HG03460 (cell line): ENCODE measurements around the gene ARSG.
"Not testable (repeated sequence)": the region's sequence is repeated elsewhere in the genome, so short reads cannot be mapped to it uniquely, and the experiment has no call there.

Experiments used
- ATAC-seq: cut with Tn5 transposase; IDR thresholded peaks from one replicate; pipeline ENCODE4 v1.9.1; 2021; ENCODE audit not compliant: unreplicated experiment

Gene ARSG

GRCh38 chr17:68327823-68328557 is 36.7 kb downstream of the ARSG start:
- ATAC-seq: no peak

- no peak for ATAC-seq
Measured at GRCh38 chr17:68328676-68329075, 37.4 kb downstream of the ARSG start.

- ATAC-seq: no peak
Measured at GRCh38 chr17:68329331-68329730, 38.0 kb downstream of the ARSG start.

DNA sequence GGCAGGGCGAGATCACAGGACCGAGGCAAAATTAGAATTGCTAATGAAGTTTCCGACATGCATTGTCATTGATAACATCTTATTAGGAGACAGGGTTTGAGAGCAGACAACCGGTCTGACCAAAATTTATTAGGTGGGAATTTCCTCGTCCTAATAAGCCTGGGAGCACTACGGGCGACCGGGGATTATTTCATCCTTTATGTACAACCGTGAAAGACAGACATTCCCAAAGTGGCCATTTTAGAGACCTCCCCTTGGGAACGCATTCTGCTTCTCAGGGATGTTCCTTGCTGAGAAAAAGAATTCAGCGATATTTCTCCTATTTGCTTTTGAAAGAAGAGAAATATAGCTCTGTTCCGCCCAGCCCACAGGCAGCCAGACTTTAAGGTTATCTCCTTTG is 40.6 kb downstream of the ARSG start:
- not testable (repeated sequence) for ATAC-seq

DNA sequence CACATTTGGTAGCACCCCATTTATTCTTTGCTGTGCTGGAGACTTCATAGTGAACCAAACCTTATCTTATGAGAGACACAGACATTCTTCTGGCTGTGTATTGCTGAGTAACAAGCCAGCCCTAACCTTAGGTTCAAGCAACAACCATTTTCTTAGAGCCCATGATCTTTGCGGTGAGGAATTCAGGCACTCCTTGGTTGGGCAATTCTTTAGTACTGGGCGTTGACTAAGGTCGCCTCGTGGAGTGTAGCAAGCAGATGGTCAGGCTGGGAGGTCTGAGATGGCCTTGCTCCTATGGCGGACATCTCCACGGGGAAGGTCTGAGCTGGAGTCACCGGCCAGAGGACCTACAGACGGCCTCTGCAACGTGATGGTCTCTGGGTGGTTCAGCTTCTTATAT is 43.1 kb downstream of the ARSG start:
- no peak for ATAC-seq

DNA sequence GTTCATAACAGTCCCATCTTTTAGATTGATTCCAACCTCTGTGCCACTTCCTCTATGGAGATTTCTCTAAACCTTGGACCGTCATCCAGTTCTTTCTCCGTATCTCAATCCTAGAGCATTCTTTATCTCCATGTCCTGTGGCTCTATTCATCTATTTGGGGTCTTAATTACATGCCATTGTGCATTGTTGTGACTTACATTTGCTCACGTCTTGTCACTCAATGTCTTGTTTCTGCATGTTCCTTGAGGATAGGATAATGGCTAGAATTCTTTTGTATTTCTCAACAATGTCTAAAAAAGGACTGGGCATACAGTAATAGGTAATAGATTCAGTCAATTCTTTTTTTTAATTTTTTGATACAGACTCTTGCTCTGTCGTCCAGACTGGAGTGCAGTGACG is 50.2 kb downstream of the ARSG start:
- no peak for ATAC-seq

GRCh38 chr17:68343976-68344375 is 52.7 kb downstream of the ARSG start:
- no peak for ATAC-seq

DNA sequence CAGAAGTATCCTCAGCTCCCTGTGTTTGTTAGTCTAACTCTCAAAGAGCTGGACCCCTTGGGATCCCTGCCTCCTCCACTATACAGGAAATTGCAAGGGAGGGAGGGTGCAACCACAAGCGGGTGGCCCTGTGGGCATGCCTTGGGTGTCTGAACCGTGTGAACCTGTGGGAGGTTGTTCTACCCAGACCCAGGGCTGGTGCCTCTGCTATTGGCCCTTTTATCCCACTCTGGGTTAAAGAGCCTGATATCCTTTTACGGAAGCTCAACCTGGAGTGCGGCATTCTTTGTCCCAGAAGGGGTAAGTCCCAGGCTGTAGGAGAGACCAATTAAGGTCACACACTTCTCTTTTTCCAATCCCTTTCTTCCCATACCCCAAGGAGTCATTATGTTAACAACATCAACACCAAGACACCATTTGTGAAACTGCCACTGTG is 53.4 kb downstream of the ARSG start:
- no peak for ATAC-seq

DNA sequence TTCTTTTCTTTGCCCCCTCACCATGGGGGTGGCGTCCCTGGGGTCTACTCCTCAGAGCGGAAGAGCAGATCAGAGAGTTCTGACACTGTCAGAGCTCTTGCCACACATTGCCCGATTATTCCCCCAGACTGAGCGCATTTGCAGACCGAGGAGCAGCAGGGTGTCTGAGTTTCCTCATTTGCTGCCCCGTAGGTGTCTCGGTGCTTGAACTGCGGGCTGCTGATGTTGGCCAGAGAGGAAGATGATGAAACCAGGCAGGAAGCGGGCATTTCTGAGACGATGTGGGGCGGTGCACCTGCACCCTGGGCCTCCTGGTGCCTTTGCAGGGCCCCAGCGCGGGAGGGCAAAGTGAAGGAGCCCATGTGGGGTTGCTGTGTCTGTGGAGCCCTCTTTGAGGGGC is 55.2 kb downstream of the ARSG start:
- peak; percentile 69 for ATAC-seq

- ATAC-seq: no peak
Measured at GRCh38 chr17:68347380-68347779, 56.1 kb downstream of the ARSG start.

GRCh38 chr17:68349157-68349556 is 57.9 kb downstream of the ARSG start:
- ATAC-seq: no peak

- ATAC-seq: no peak
Measured at GRCh38 chr17:68351395-68351794, 60.1 kb downstream of the ARSG start.

DNA sequence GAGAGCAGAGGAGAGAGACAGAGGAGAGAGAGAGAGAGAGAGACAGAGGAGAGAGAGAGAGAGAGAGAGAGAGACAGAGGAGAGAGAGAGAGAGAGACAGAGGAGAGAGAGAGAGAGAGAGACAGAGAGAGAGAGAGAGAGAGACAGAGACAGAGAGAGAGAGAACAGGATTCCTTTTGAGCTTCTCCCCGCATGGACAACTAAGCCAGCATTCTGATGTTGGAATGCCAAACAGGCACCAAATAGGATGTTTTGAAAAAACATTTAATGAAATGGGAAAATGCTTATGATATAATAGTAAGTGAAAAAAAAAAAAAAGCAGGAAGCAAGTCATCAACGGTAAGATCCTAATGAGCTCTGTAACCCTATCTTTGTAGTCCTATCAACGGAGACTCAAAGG is 60.7 kb downstream of the ARSG start:
- no peak for ATAC-seq

DNA sequence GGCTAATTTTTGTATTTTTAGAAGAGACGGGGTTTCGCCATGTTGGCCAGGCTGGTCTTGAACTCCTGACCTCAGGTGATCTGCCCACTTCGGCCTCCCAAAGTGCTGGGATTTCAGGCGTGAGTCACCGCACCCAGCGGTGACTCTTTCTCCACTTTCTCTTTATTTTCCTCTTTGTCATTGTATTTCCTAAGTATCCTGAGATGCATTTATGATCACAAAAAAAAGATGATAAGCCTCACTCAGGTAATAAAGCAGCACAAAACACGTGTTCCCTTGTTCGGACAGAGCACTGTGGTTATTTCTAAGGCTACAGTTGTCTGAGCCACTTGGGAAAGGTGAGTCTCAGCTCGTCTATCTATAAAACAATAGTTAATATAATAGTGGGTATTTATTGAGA is 61.4 kb downstream of the ARSG start:
- ATAC-seq: not testable (repeated sequence)

DNA sequence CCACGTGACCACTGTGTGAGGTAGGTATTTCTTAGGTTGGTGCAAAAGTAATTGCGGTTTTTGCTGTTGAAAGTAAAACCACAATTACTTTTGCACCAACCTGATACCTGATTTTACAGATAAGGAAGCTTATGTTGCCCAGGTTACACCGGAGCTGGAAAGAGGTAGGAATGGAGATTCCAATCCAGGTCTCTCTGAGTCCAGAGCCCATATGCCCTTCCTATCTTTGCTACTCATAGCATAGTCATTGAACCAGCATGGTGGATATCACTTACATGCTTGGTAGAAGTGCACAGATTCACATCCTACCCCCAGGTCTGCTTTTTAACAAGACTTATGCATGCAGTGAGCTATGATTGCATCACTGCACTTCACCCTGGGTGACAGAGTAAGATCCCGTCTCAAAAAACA is 61.8 kb downstream of the ARSG start:
- no peak for ATAC-seq

- ATAC-seq: not testable (repeated sequence)
Measured at GRCh38 chr17:68354311-68354710, 63.0 kb downstream of the ARSG start.

DNA sequence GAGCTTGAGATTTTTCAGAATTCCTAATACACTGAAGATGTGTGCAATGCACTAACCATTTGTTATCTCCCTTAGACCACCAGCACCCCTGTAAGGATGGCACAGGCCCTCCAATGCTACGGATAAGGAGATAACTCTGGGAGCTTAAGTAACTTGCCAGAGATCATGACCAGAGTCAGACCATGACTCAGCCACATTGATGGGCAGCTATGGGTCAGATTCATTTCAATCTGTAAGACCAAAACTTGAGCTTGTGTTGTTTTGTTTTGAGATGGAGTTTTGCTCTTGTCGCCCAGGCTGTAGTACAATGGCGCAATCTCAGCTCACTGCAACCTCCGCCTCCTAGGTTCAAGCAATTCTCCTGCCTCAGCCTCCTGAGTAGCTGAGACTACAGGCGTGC is 63.8 kb downstream of the ARSG start:
- ATAC-seq: not testable (repeated sequence)

GRCh38 chr17:68356520-68356919 is 65.2 kb downstream of the ARSG start:
- ATAC-seq: peak; percentile 81

DNA sequence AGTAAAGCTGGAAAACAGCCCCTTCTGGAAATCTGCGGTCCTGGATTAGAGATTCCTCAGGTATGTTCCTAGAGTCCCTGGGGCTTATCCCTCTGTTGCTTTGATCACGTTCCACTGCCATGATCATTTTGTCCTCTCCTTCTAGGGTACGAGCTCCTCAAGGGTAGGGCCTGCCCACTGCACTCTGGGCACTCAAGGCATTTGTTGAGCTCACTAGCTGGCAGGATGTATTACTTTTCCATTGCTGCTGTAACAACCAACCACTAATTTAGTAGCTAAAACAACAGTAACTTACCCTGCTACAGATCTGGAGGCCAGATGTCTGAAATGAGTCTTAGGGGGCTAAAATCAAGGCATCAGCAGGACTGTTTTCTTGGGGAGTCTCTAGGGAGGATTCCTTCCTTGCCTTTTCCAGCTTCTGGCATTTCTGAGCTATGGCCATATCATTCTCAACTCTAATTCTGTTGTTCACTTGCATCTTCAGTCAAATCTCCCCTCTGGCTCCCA is 65.7 kb downstream of the ARSG start:
- no peak for ATAC-seq

DNA sequence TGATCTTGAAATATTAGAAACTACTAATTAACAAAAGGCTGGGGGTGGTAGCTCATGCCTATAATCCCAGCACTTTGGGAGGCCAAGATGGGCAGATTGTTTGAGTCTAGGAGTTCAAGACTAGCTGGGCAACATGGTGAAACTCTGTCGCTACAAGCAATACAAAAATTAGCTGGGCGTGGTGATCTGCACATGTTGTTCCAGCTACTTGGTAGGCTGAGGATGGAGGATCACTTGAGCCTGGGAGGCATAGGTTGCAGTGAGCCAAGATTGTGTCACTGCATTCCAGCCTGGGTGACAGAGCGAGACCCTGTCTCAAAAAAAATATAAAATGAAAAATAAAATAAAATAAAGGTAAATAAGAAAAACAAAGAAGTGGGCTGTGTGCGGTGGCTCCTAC is 66.6 kb downstream of the ARSG start:
- no peak for ATAC-seq

GRCh38 chr17:68359791-68360535 is 68.7 kb downstream of the ARSG start:
- no peak for ATAC-seq

DNA sequence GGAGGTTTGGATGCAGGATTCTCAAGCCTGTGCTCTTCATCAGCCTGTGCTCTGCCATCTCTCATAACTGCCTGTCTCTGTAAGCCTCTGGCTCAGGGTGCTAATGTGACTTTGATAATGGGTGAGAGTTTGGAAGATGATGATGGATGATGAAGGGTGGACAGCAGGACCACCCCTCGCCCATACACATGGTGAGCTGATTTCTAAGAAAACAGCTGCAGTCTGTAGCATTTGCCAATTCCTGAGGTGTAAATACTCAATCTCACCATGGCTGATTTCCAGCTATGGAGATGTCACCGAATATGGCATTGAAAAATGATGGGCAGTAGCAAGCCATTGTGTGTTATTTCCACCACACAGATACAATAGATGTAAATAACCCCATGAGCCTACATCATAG is 74.2 kb downstream of the ARSG start:
- no peak for ATAC-seq
